ENCODE measurements around the gene OSCP1. TPM values are rescaled to one million over a fixed set of nuclear protein-coding genes. Genes with fewer than 3 reads are reported as not detected.

Gene OSCP1
- polyA plus RNA-seq, 1 of the 3 experiments (the other 2 are of a cell fraction), result 11.9 TPM

DNA sequence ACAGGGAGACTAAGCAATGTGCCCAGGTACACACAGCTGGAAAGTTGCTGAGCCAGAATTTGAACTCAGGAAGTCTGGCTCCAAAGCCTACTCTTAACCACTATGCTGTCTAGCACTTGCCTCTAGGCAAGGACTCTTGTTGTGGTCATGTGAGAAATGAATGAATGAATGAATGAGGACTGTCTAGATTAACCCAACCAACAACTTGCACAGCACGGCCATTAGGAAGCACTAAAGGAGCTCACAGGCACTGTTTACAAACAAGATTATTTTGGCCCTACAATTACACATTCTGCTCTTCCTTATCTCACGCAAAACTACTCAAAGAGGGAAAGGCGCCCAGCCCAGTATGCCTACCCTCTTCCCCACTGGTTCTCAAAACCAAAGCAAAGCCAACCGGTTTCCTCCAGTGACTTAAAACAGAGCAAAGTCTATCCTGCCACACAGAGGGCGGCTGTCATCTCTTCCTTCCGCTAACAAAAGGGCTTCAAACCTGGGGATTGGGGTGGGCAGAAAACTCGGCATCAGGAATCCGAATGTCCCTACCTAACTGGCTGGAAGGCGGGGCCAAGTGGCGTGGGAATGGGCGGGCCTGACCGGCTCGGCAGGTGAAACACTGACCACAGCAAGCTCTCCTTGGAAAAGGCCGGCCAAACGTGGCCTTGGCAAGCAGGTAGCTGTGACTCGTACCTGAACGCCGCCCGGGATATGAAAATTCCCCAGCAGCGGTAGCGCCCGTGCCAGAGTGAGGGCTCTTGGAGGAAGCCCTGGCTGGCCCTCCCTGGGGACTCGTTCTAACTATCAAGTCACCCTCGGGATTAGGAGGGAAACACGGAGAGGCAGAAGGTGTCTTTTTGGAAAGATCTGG lies 65.5 kb downstream of the OSCP1 start:
- no peaks in the 10 kb centered on the region for H3K36me3 ChIP-seq (replicated peaks in 1 of 2; ENCODE audit: control insufficient read depth in 1 of 2, insufficient read depth in 2 of 2, low read length in 1 of 2)
- H3K79me2 ChIP-seq (ENCODE audit: insufficient read depth), result peaks cover 58% of the 10 kb centered on the region
- CTCF ChIA-PET, result interaction anchor here (1.0 to 10.1 kb wide), 5 partner anchors 17 to 36 kb away, joined by 3 to 78 read pairs (median 4); no protein-coding TSS in a partner anchor
- POLR2A ChIA-PET, result interaction anchor here (0.6 to 1.0 kb wide), 3 partner anchors 12 to 63 kb away, joined by 3 read pairs; no protein-coding TSS in a partner anchor
- 9% methylated on average over 12 of the region's 25 CpGs for WGBS (ENCODE audit: low lambda C conversion rate)
- H3K4me2 ChIP-seq, result peak overlapping the region; percentile 93
- H4K20me1 ChIP-seq (ENCODE audit: insufficient read depth), result peaks cover 53% of the 10 kb centered on the region
- peaks cover 26% of the 10 kb centered on the region for H3F3A ChIP-seq (replicated peaks; ENCODE audit: insufficient read depth)
- peak; percentile 41 for DNase-seq
- peak overlapping the region; percentile 40 to 99 for H3K27ac ChIP-seq (ENCODE audit: low read depth in 2 of 2, low read length in 1 of 2)
- no peak overlapping the region for H2AFZ ChIP-seq (ENCODE audit: low read depth)
- H3K9me3 ChIP-seq, result no peaks in the 10 kb centered on the region
- H3K4me3 ChIP-seq (ENCODE audit: low read depth in 2 of 2, low read length in 1 of 2), result peak overlapping the region; percentile 79 to 83
- peak overlapping the region; percentile 83 for H3K9ac ChIP-seq
- peaks cover 32 to 37% of the 10 kb centered on the region in 2 experiments for H3K4me1 ChIP-seq (ENCODE audit: control insufficient read depth in 1 of 2, insufficient read depth in 2 of 2, low read depth in 1 of 2, low read length in 1 of 2)
- no peaks in the 10 kb centered on the region for H3K27me3 ChIP-seq (ENCODE audit: insufficient read depth)
- TF ChIP-seq FOXM1 (IDR thresholded peaks at IDR 0.05; ENCODE audit: low read depth), result no peak
- no peak for TF ChIP-seq TEAD4 (IDR thresholded peaks at IDR 0.05; ENCODE audit: borderline replicate concordance, insufficient read depth)
- TF ChIP-seq GABPA (IDR thresholded peaks at IDR 0.05; ENCODE audit: low read depth), result no peak
- TF ChIP-seq USF2 (IDR thresholded peaks at IDR 0.05; ENCODE audit: borderline replicate concordance, low read depth, low read length), result no peak
- no peak for TF ChIP-seq CTCF (IDR thresholded peaks at IDR 0.05)
- TF ChIP-seq, protein P1, sequence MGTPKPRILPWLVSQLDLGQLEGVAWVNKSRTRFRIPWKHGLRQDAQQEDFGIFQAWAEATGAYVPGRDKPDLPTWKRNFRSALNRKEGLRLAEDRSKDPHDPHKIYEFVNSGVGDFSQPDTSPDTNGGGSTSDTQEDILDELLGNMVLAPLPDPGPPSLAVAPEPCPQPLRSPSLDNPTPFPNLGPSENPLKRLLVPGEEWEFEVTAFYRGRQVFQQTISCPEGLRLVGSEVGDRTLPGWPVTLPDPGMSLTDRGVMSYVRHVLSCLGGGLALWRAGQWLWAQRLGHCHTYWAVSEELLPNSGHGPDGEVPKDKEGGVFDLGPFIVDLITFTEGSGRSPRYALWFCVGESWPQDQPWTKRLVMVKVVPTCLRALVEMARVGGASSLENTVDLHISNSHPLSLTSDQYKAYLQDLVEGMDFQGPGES (IDR thresholded peaks at IDR 0.05; ENCODE audit: low read depth, low read length), result no peak
- TF ChIP-seq RXRA (IDR thresholded peaks at IDR 0.05; ENCODE audit: borderline replicate concordance, low read depth), result no peak
- TF ChIP-seq USF1 (IDR thresholded peaks at IDR 0.05; ENCODE audit: borderline replicate concordance, low read depth), result no peak
- no peak for TF ChIP-seq TAF1 (IDR thresholded peaks at IDR 0.05; ENCODE audit: borderline replicate concordance, low read depth, low read length)
- TF ChIP-seq CHD2 (IDR thresholded peaks at IDR 0.05; ENCODE audit: low read length, partially characterized antibody), result no peak
- TF ChIP-seq, protein P2, sequence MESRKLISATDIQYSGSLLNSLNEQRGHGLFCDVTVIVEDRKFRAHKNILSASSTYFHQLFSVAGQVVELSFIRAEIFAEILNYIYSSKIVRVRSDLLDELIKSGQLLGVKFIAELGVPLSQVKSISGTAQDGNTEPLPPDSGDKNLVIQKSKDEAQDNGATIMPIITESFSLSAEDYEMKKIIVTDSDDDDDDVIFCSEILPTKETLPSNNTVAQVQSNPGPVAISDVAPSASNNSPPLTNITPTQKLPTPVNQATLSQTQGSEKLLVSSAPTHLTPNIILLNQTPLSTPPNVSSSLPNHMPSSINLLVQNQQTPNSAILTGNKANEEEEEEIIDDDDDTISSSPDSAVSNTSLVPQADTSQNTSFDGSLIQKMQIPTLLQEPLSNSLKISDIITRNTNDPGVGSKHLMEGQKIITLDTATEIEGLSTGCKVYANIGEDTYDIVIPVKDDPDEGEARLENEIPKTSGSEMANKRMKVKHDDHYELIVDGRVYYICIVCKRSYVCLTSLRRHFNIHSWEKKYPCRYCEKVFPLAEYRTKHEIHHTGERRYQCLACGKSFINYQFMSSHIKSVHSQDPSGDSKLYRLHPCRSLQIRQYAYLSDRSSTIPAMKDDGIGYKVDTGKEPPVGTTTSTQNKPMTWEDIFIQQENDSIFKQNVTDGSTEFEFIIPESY (IDR thresholded peaks at IDR 0.05; ENCODE audit: borderline replicate concordance, low read depth), result no peak
- no peak for TF ChIP-seq MXI1 (IDR thresholded peaks at IDR 0.05; ENCODE audit: low read depth, low read length)
- TF ChIP-seq FOSL2 (IDR thresholded peaks at IDR 0.05; ENCODE audit: borderline replicate concordance, low read depth), result no peak
- TF ChIP-seq POLR2AphosphoS5 (IDR thresholded peaks at IDR 0.05; ENCODE audit: low read depth, low read length), result no peak
- TF ChIP-seq PBX3 (IDR thresholded peaks at IDR 0.05), result no peak
- no peaks in the 10 kb centered on the region for H3K9me2 ChIP-seq

Measured in SK-N-SH (cell line).